ENCODE data around the gene FBXL20. TPM values are rescaled to one million over a fixed set of nuclear protein-coding genes. Genes with fewer than 3 reads are reported as not detected.

Gene FBXL20
- total and polyA plus RNA-seq, 2 of the 8 experiments (the other 6 are each of a cell fraction or from before 2014, with no cell fraction given) = 5.5 to 11.0 TPM

- TF ChIP-seq SP2 (IDR thresholded peaks at IDR 0.05; ENCODE audit: low read length) (no peak), RBBP5 (IDR thresholded peaks at IDR 0.05; ENCODE audit: borderline replicate concordance, low read depth, low read length) (peak; percentile 94), CREB1 (IDR thresholded peaks at IDR 0.05) (no peak), CEBPB (IDR thresholded peaks at IDR 0.05; ENCODE audit: low read depth, low read length) (no peak), POLR2AphosphoS5 (IDR thresholded peaks at IDR 0.05; ENCODE audit: low read depth, low read length) (peak; percentile 79), SUZ12 (IDR thresholded peaks at IDR 0.05; ENCODE audit: low read length) (no peak), SIN3A (conservative IDR thresholded peaks at IDR 0.05 in 1 of 2, IDR thresholded peaks at IDR 0.05 in 1 of 2; ENCODE audit: low read depth in 1 of 2, low read length in 2 of 2) (no peak; a peak in 3 of 4 replicates), TEAD4 (IDR thresholded peaks at IDR 0.05; ENCODE audit: low read depth, low read length) (no peak), ASH2L (IDR thresholded peaks at IDR 0.05; ENCODE audit: low read length) (peak; percentile 62), RXRA (IDR thresholded peaks at IDR 0.05; ENCODE audit: insufficient read depth, low read depth, low read length) (no peak), RNF2 (IDR thresholded peaks at IDR 0.05; ENCODE audit: borderline replicate concordance, low read depth, low read length, missing control alignments, poor library complexity, severe bottlenecking) (no peak), SAP30 (IDR thresholded peaks at IDR 0.05; ENCODE audit: insufficient read depth, insufficient replicate concordance, low read length) (no peak), TBP (IDR thresholded peaks at IDR 0.05; ENCODE audit: low read depth, low read length) (peak; percentile 82; the same call in 1 of the 2 replicates), TAF7 (optimal IDR thresholded peaks at IDR 0.05; ENCODE audit: borderline replicate concordance, low read depth, low read length) (peak; percentile 63), TAF1 (IDR thresholded peaks at IDR 0.05; ENCODE audit: low read depth, low read length) (peak; percentile 87), HDAC6 (IDR thresholded peaks at IDR 0.05; ENCODE audit: low read depth, low read length) (no peak), EZH2 (IDR thresholded peaks at IDR 0.05; ENCODE audit: low read depth, low read length, severe bottlenecking) (no peak), FOSL1 (IDR thresholded peaks at IDR 0.05; ENCODE audit: insufficient read depth, low read depth, low read length) (0 out of 2 replicates have a peak, but pooled peaks have one; percentile 49), SP1 (IDR thresholded peaks at IDR 0.05; ENCODE audit: low read depth, low read length) (peak; percentile 53; the same call in 1 of the 2 replicates), SP4 (IDR thresholded peaks at IDR 0.05; ENCODE audit: low read length) (no peak), PHF8 (conservative IDR thresholded peaks at IDR 0.05; ENCODE audit: low read depth, low read length) (peak; percentile 88), POU5F1 (IDR thresholded peaks at IDR 0.05; ENCODE audit: low read depth, low read length) (no peak)
- TF ChIP-seq, protein P1, sequence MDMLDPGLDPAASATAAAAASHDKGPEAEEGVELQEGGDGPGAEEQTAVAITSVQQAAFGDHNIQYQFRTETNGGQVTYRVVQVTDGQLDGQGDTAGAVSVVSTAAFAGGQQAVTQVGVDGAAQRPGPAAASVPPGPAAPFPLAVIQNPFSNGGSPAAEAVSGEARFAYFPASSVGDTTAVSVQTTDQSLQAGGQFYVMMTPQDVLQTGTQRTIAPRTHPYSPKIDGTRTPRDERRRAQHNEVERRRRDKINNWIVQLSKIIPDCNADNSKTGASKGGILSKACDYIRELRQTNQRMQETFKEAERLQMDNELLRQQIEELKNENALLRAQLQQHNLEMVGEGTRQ (IDR thresholded peaks at IDR 0.05; ENCODE audit: low read length) = no peak
Measured at GRCh38 chr17:39401412-39402243, at the start of gene FBXL20 (continued).

Data from H1 (cell line).